Measurements from ENCODE around the gene GLTPD2. TPM values are rescaled to one million over a fixed set of nuclear protein-coding genes. Genes with fewer than 3 reads are reported as not detected.
A peak's percentile ranks its signal among the peaks of the same experiment; 100 is the strongest.

Gene GLTPD2
- not detected for total RNA-seq

GRCh38 chr17:4788807-4789700 lies at the start of gene GLTPD2:
Gene GLTPD2 (plus strand): TSS chr17:4788964. CDS start chr17:4789012, 48 bp downstream.
- intact Hi-C loops (cut with DNase I), result loop anchor here (5.0 kb wide), 2 partner anchors 57 to 98 kb away; partner anchors contain the start of gene MED11
- H3K36me3 ChIP-seq (replicated peaks in 1 of 2; ENCODE audit: insufficient read depth in 1 of 2, low read depth in 2 of 2), result no peaks in the 10 kb centered on the region
- H3K4me3 ChIP-seq, result peak within 1 kb of the TSS; percentile 31 to 59
- WGBS, 2 donors, result 18 to 47% methylated on average over 14 to 62 of the region's 62 CpGs
- H3K27ac ChIP-seq, result peak within 1 kb of the TSS; percentile 91 to 100 (median 94)
- DNase-seq (peak; percentile 10 to 20 (median 18)), ATAC-seq (no peak)
- H3K27me3 ChIP-seq, result peaks cover 0 to 11% of the 10 kb centered on the region in 2 donors
- H3K9me3 ChIP-seq, result no peaks in the 10 kb centered on the region
- peaks cover 49% of the 10 kb centered on the region for H3K4me1 ChIP-seq
- TF ChIP-seq CTCF (IDR thresholded peaks at IDR 0.05) (no peak), POLR2A (IDR thresholded peaks at IDR 0.05) (no peak)

DNA sequence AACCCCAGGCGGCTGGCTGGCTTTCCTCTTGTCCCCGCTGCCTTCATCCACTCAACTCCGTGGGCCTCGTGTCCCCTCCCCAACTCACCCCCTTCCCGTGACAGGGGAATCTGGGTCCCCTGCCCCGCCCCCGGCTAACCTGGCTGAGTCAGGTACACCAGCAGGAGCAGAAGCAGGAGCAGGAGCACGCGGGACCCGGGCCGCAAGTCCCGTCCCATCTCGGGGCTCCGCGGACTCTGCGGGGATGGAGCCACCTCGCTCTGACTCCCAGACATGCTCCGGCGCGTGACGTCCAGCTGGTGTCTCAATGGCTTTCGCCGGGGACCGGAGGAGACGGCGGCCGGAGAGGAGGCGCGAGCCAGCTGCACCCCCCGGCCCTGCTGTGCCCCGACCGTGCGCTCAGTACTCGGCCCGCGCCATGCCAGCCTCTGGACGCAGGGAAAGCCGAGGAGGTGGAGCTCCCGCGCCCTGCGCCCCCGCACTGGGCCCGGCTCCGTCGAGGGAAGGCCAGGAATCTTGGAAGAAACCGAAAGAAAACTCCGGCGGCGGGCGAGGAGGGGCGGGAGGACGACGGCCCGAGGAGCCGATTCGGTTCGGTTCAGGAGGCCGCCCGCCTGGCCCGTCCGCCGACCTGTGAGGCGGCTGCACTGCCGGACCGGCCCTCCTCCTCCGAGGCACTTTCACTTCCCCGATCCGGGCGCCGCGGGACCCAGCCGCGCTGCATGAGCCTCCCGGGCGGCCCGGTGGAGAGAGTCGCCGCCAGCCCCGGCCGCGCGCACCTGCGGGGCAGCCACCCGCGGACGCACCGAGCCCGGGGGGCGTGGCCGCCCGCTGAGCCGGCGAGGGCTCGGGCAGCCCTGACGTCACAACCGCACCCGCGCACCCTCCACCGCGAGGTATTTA lies 49.4 kb upstream of the GLTPD2 start, which contains the start of the genes CXCL16 and ZMYND15:
Gene CXCL16, minus strand, starts transcription at position 807 of the 903 bp plus-strand sequence. Its CDS starts 589 bp downstream, at position 218.
Gene ZMYND15, plus strand, starts transcription at position 712 of the 903 bp plus-strand sequence. CDS start 716 bp downstream, outside the sequence.
- intact Hi-C loops (cut with DNase I), result no loop called here

DNA sequence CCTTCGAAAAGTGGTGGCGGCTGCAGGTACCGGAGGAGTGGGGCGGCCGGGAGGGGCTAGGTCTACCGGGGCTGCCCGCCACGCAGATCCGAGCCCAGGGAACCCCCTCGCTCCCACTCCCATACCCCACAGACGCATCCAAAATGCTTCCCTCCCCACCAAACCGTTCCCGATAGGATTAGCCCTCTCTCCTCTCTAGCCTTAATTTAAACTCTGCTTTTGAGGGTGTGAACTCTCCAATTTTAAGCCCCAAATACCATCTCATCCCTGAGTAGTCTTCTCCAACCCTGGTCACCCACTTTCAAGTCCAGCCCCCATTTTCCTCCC lies 48.8 kb upstream of the GLTPD2 start:
- Histone ChIP-seq H3K27ac (peak overlapping the region; percentile 28 to 72 (median 64)), H3K9me3 (no peaks in the 10 kb centered on the region), H3K4me3 (peak overlapping the region in 1 of 2 donors; percentile 32), H3K27me3 (peaks cover 0 to 7% of the 10 kb centered on the region in 2 donors), H3K36me3 (replicated peaks in 1 of 2; ENCODE audit: insufficient read depth in 1 of 2, low read depth in 2 of 2) (no peaks in the 10 kb centered on the region), H3K4me1 (peaks cover 13% of the 10 kb centered on the region)
- DNase-seq (no peak), ATAC-seq (no peak)
- intact Hi-C loops (cut with DNase I), result no loop called here
- 0 to 15% methylated on average over 2 to 13 of the region's 13 CpGs for WGBS, 2 donors
- TF ChIP-seq CTCF (IDR thresholded peaks at IDR 0.05) (no peak), POLR2A (IDR thresholded peaks at IDR 0.05) (no peak)

More for the DNA sequence above, 49.4 kb upstream of the GLTPD2 start, which contains the start of the genes CXCL16 and ZMYND15:
- 0% methylated on average over 2 to 98 of the region's 100 CpGs for WGBS, 2 donors
- peaks cover 13% of the 10 kb centered on the region for H3K4me1 ChIP-seq
- no peaks in the 10 kb centered on the region for H3K9me3 ChIP-seq
- peak; percentile 50 to 71 (median 66) for DNase-seq
- H3K27me3 ChIP-seq, result peaks cover 0 to under 1% of the 10 kb centered on the region in 2 donors
- H3K36me3 ChIP-seq (replicated peaks in 1 of 2; ENCODE audit: insufficient read depth in 1 of 2, low read depth in 2 of 2), result no peaks in the 10 kb centered on the region
- ATAC-seq, result peak; percentile 70
- TF ChIP-seq CTCF (IDR thresholded peaks at IDR 0.05), result peak in 1 of 7 experiments; percentile 6
- peak; percentile 37 to 59 (median 48) for TF ChIP-seq POLR2A (IDR thresholded peaks at IDR 0.05)
- H3K4me3 ChIP-seq, result peak within 1 kb of the TSS; percentile 29 to 32
- H3K27ac ChIP-seq, result peak within 1 kb of the TSS; percentile 28 to 72 (median 64)

DNA sequence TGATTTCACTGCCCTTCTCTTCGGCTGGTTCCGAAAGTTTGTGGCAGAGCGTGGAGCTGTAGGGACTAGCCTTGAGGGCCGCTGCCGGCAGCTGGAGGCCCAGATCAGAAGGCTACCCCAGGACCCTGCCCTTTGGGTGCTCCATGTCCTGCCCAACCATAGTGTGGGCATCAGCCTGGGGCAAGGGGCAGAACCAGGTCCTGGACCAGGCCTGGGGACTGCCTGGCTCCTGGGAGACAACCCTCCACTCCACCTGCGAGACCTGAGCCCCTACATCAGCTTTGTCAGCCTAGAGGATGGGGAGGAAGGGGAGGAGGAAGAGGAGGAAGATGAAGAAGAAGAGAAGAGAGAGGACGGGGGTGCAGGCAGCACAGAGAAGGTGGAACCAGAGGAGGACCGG lies 48.2 kb upstream of the GLTPD2 start:
- H3K4me3 ChIP-seq, result no peak overlapping the region
- 96 to 97% methylated on average over 6 to 8 of the region's 8 CpGs for WGBS, 2 donors
- intact Hi-C loops (cut with DNase I), result no loop called here

More for the DNA sequence above, 48.2 kb upstream of the GLTPD2 start:
- ATAC-seq (no peak), DNase-seq (no peak)
- Histone ChIP-seq H3K36me3 (replicated peaks in 1 of 2; ENCODE audit: insufficient read depth in 1 of 2, low read depth in 2 of 2) (no peaks in the 10 kb centered on the region), H3K27me3 (peaks cover 0 to 13% of the 10 kb centered on the region in 2 donors), H3K9me3 (no peaks in the 10 kb centered on the region), H3K4me1 (peaks cover 19% of the 10 kb centered on the region), H3K27ac (peak overlapping the region in 1 of 4 donors; percentile 72)
- no peak for TF ChIP-seq POLR2A (IDR thresholded peaks at IDR 0.05)
- no peak for TF ChIP-seq CTCF (IDR thresholded peaks at IDR 0.05)

Measured in body of pancreas (tissue), 4 donors.